IPS-18a (cell line): ENCODE results near the gene SRP68.

Experiments used
- H3K27ac ChIP-seq: one replicate; pipeline ENCODE4 v1.5.1; 2013; ENCODE audit warnings: low read length
- H3K27me3 ChIP-seq: one replicate; pipeline ENCODE4 v1.6.1; 2013; ENCODE audit warnings: mild to moderate bottlenecking, low read length; ENCODE audit not compliant: control insufficient read depth, insufficient read depth
- H3K36me3 ChIP-seq: one replicate; pipeline ENCODE4 v1.6.1; 2013; ENCODE audit warnings: low read depth, low read length; ENCODE audit not compliant: control insufficient read depth
- H3K4me1 ChIP-seq: one replicate; pipeline ENCODE4 v1.6.1; 2013; ENCODE audit warnings: low read depth, low read length; ENCODE audit not compliant: control insufficient read depth
- H3K4me3 ChIP-seq: one replicate; pipeline ENCODE4 v1.5.1; 2013; ENCODE audit warnings: low read length
- H3K9ac ChIP-seq: one replicate; pipeline ENCODE4 v1.6.1; 2013; ENCODE audit warnings: mild to moderate bottlenecking, low read length, moderate library complexity
- H3K9me3 ChIP-seq: one replicate; pipeline ENCODE4 v1.6.1; 2013; ENCODE audit warnings: low read depth, low read length; ENCODE audit not compliant: control insufficient read depth

SRP68 gene

DNA sequence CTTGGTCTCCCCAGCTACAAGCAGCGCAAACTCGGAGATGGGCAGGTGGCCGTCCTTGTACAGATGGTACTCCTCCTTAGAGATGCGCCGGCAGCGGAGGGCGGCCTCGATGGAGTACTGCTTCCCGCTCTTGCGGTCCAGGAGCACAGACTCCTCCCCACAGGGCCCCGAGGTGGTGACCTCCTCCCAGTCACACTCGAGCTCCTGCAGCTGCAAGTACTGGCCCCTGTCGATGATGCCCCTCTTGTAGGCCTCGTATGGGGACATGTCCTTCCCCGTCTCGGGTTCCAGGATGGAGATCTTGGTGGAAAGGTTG is 64.5 kb downstream of the SRP68 start:
- Histone ChIP-seq H3K9ac (no peak overlapping the region), H3K4me1 (no peaks in the 10 kb centered on the region), H3K4me3 (no peak overlapping the region), H3K9me3 (no peaks in the 10 kb centered on the region), H3K27me3 (no peaks in the 10 kb centered on the region), H3K27ac (no peak overlapping the region), H3K36me3 (no peaks in the 10 kb centered on the region)

DNA sequence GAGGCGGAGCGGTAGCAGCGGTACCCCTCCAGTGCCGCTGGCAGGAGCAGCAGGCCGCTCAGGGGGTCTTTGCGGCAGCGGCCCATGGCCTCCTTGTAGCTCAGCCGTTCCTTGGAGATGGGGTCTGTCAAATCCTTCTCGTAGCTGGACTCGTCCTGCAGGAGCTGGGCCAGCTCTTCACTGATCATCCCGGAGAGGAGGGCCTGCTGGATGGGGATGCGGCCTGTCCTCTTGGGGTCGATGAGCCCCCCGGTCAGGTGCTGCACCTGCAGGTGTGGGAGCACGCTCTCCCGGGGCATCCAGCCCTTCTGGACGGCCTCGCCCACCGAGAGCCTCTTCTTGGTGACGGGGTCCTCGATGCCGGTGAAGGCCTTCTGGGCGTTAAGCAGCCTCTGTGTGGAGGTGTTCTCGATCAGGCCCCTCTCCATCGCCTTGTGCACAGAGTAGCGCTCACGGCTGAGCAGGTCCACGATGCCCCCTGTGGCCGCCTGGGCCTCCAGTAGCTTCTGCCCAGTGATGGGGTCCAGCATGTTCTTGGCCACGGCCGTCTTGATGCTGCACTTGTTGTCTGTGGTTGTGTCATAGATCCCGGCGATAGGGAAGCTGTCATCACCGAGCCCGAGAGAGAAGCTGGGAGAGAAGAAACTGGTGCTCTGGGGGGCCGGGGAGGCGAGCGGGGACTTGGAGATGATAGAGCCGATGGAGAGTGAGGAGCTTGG is 65.0 kb downstream of the SRP68 start:
- no peaks in the 10 kb centered on the region for H3K4me1 ChIP-seq
- H3K9me3 ChIP-seq: no peaks in the 10 kb centered on the region
- no peaks in the 10 kb centered on the region for H3K36me3 ChIP-seq
- H3K27me3 ChIP-seq: no peaks in the 10 kb centered on the region
- H3K4me3 ChIP-seq: no peak overlapping the region
- no peak overlapping the region for H3K27ac ChIP-seq
- no peak overlapping the region for H3K9ac ChIP-seq

DNA sequence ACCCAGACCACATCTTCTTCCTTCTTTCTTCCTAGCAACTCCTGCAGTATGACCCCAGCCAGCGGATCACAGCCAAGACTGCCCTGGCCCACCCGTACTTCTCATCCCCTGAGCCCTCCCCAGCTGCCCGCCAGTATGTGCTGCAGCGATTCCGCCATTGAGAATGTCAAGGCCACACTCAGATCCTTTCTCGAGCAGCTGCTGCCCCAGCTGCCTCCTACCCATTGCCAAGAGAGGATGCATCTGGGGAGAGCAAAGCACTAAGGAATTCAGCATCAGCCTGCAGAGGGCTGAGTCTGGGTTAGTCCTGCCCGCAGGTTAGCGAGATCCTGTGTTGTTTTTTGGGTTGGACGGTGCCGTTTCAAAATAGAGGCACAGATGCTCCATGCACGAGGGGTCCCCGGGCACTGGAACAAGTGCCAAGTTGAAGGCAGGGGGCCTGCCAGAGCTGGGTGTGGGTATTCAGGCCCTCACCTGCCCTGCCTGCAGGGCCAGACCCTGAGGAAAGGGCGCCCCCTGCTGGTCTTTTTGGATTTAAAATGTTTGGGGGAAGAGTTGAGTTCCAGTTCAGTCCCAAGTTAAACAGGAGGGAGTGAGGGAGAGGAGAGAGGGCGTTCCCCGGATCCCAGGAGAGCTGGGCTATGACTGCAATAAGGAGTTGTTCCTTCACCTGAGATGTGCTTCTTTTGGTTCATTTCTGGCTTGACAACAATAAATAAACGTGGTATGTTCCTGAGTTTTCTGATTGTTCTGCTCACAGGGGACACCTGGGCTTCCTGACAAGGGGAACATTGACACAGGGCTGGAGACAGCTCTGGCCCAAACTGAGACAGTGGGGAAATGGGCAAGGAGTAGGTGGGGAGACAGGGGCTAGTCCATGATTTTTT is 66.8 kb downstream of the SRP68 start:
- H3K27me3 ChIP-seq: no peaks in the 10 kb centered on the region
- H3K9me3 ChIP-seq: no peaks in the 10 kb centered on the region
- no peak overlapping the region for H3K27ac ChIP-seq
- no peaks in the 10 kb centered on the region for H3K4me1 ChIP-seq
- H3K9ac ChIP-seq: no peak overlapping the region
- H3K36me3 ChIP-seq: no peaks in the 10 kb centered on the region
- H3K4me3 ChIP-seq: no peak overlapping the region

- no peaks in the 10 kb centered on the region for H3K36me3 ChIP-seq
- no peak overlapping the region for H3K27ac ChIP-seq
- no peaks in the 10 kb centered on the region for H3K4me1 ChIP-seq
- no peaks in the 10 kb centered on the region for H3K9me3 ChIP-seq
- H3K4me3 ChIP-seq: no peak overlapping the region
- no peak overlapping the region for H3K9ac ChIP-seq
- H3K27me3 ChIP-seq: no peaks in the 10 kb centered on the region
Observed at GRCh38 chr17:76004750-76005262, 67.5 kb downstream of the SRP68 start.

DNA sequence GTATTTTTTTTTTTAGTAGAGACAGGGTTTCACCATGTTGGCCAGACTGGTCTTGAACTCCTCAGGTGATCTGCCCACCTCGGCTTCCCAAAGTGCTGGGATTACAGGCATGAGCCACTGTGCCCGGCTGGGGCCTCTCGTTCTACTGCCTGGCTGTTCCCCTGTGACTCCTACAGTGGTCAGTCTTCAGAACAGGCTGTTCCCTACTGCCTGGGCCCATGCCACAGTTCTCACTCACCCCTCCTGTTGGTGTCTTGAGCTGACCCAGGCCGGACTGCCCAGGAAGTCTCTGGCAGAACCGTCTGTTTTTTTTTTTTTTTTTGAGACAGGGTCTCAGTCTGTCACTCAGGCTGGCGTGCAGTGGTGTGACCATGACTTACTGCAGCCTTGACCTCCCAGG is 68.4 kb downstream of the SRP68 start:
- H3K9ac ChIP-seq: no peak overlapping the region
- H3K4me3 ChIP-seq: no peak overlapping the region
- no peaks in the 10 kb centered on the region for H3K36me3 ChIP-seq
- H3K9me3 ChIP-seq: no peaks in the 10 kb centered on the region
- no peak overlapping the region for H3K27ac ChIP-seq
- H3K27me3 ChIP-seq: no peaks in the 10 kb centered on the region
- no peaks in the 10 kb centered on the region for H3K4me1 ChIP-seq

DNA sequence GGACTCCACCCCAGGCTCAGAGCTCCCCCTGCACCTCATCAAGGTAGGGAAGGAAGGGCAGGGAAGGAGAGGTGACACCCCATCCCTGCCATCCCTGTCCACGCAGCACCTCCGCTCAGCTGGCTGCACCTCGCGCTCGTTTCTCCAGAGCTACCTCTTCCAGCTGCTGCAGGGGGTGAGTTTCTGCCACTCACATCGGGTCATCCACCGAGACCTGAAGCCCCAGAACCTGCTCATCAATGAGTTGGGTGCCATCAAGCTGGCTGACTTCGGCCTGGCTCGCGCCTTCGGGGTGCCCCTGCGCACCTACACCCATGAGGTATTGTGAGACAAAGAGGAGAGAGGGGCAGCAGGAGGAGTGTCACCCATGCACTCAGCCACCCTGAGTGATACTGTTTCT is 70.2 kb downstream of the SRP68 start:
- H3K27ac ChIP-seq: no peak overlapping the region
- H3K27me3 ChIP-seq: no peaks in the 10 kb centered on the region
- H3K36me3 ChIP-seq: no peaks in the 10 kb centered on the region
- H3K9ac ChIP-seq: no peak overlapping the region
- no peaks in the 10 kb centered on the region for H3K9me3 ChIP-seq
- H3K4me3 ChIP-seq: no peak overlapping the region
- no peaks in the 10 kb centered on the region for H3K4me1 ChIP-seq

DNA sequence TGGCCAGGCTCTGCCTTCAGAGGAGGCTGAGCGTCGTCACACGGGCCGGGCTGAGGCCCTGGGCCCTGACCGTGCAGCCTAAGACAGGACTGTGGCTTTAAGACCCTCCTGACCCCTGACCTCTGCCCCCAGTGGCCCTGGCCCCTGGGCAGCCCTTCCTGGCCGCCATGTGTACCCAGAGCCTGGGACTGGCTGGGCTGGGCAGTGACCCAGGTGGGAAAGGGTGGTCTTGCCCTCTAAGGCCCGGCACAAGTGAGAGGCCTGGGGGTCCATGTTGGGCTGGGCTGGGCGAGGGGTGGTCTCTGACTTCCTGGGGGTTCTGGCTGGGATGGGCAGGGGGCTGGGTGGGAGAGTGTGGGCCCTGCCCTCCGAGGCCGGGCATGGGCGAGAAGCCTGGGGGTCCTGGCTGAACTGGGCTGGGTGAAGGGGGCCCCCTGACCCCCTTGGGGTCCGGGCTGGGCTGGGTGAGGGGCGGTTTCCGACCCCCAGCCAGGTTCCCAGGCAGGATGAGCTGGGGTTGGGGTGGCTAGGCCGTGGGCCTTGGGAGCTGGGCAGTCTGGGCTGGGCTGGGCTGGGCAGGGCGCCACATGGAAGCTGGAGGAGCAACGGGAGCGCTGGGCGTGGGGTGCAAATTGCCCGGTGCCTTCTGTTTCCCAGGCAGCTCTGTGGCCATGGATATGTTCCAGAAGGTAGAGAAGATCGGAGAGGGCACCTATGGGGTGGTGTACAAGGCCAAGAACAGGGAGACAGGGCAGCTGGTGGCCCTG is 71.4 kb downstream of the SRP68 start, which contains the start of gene CDK3:
TSS of gene CDK3 (plus strand) at position 101 of the 767 bp plus-strand sequence. CDS start at position 672, 571 bp downstream.
- H3K4me1 ChIP-seq: no peaks in the 10 kb centered on the region
- H3K4me3 ChIP-seq: no peak within 1 kb of the TSS
- H3K36me3 ChIP-seq: no peaks in the 10 kb centered on the region
- H3K27me3 ChIP-seq: no peaks in the 10 kb centered on the region
- H3K27ac ChIP-seq: no peak within 1 kb of the TSS
- H3K9ac ChIP-seq: no peak within 1 kb of the TSS
- H3K9me3 ChIP-seq: no peaks in the 10 kb centered on the region

GRCh38 chr17:76000016-76000754 is 72.1 kb downstream of the SRP68 start:
- Histone ChIP-seq H3K9me3 (no peaks in the 10 kb centered on the region), H3K9ac (no peak overlapping the region), H3K4me1 (no peaks in the 10 kb centered on the region), H3K36me3 (peaks cover 4% of the 10 kb centered on the region), H3K27me3 (no peaks in the 10 kb centered on the region), H3K27ac (no peak overlapping the region), H3K4me3 (no peak overlapping the region)

DNA sequence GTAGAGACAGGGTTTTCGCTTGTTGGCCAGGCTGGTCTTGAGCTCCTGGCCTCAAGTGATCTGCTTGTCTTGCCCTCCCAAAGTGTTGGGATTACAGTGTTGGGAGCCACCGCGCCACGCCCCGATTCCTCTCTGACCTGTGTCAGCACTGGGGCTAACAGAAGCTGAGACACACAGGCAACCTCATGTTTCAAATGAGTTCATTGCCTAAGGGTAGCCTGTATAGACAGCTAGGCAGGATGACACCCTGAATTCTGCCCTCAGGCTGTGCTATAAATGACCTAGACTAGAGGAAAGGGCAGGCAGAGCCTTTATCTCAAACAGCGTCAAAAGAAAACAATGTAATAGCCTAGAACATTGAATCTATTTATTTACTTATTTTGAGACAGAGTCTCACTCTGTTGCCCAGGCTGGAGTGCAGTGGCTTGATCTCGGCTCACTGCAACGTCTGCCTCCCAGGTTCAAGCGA is 74.0 kb downstream of the SRP68 start:
- Histone ChIP-seq H3K4me1 (no peaks in the 10 kb centered on the region), H3K27me3 (no peaks in the 10 kb centered on the region), H3K27ac (no peak overlapping the region), H3K4me3 (no peak overlapping the region), H3K9ac (no peak overlapping the region), H3K36me3 (peaks cover 4% of the 10 kb centered on the region), H3K9me3 (no peaks in the 10 kb centered on the region)

GRCh38 chr17:75996665-75997590 is 75.4 kb downstream of the SRP68 start:
- no peak overlapping the region for H3K9ac ChIP-seq
- no peak overlapping the region for H3K27ac ChIP-seq

More at GRCh38 chr17:75996665-75997590, 75.4 kb downstream of the SRP68 start:
- Histone ChIP-seq H3K27me3 (no peaks in the 10 kb centered on the region), H3K4me3 (no peak overlapping the region), H3K9me3 (no peaks in the 10 kb centered on the region), H3K36me3 (peaks cover 5% of the 10 kb centered on the region), H3K4me1 (no peaks in the 10 kb centered on the region)
